NT2/D1 (cell line): Measurements from ENCODE around the gene TRAF1.

Experiments used
- YY1 ChIP-seq: IDR thresholded peaks from 2 replicates; pipeline ENCODE4 v1.6.1; 2011; ENCODE audit not compliant: insufficient read length, insufficient read depth
- ZNF274 ChIP-seq: IDR thresholded peaks from 2 replicates; pipeline ENCODE4 v1.6.1; 2011; ENCODE audit warnings: mild to moderate bottlenecking, low read depth, low read length

GRCh38 chr9:120950421-120951388 lies 24.1 kb upstream of the TRAF1 start:
- no peak for TF ChIP-seq ZNF274
- no peak for TF ChIP-seq YY1
